DOHH2 (cell line): ENCODE data around the gene HHATL.

ENCODE experiments used
- H3F3A ChIP-seq: fragments of 200-600 bp; sonication (generic), shearing (Covaris generic); 2 replicates; pipeline ENCODE4 v1.6.0; 2016; ENCODE audit warnings: antibody characterized with exemption, mild to moderate bottlenecking; ENCODE audit not compliant: control insufficient read depth, insufficient read depth
- H3K27ac ChIP-seq: fragments of 200-600 bp; sonication (generic); 2 replicates; pipeline ENCODE4 v1.5.1; 2014; ENCODE audit warnings: low read depth, mild to moderate bottlenecking, low read length, moderate library complexity
- H3K27me3 ChIP-seq: fragments of 200-600 bp; sonication (generic); 2 replicates; pipeline ENCODE4 v1.6.1; 2014; ENCODE audit warnings: mild to moderate bottlenecking, low read length, mixed read lengths; ENCODE audit not compliant: control insufficient read depth
- H3K36me3 ChIP-seq: fragments of 200-600 bp; sonication (generic); 2 replicates; pipeline ENCODE4 v1.6.1; 2014; ENCODE audit warnings: mild to moderate bottlenecking, low read length, moderate library complexity, mixed read lengths; ENCODE audit not compliant: control insufficient read depth
- H3K4me1 ChIP-seq: fragments of 200-600 bp; sonication (generic); 2 replicates; pipeline ENCODE4 v1.6.1; 2014; ENCODE audit warnings: mild to moderate bottlenecking, low read length, mixed read lengths; ENCODE audit not compliant: control insufficient read depth
- H3K4me2 ChIP-seq: fragments of 200-600 bp; sonication (generic); 2 replicates; pipeline ENCODE4 v1.6.0; 2014; ENCODE audit warnings: mild to moderate bottlenecking, low read length, moderate library complexity
- H3K4me3 ChIP-seq: fragments of 200-600 bp; sonication (generic); 2 replicates; pipeline ENCODE4 v1.5.1; 2014; ENCODE audit warnings: mild to moderate bottlenecking, low read length, mixed read lengths
- H3K79me2 ChIP-seq: fragments of 200-600 bp; sonication (generic); 2 replicates; pipeline ENCODE4 v1.6.1; 2014; ENCODE audit warnings: mild to moderate bottlenecking, low read length, mixed read lengths; ENCODE audit not compliant: control insufficient read depth
- H3K9me2 ChIP-seq: fragments of 200-600 bp; sonication (generic); replicated peaks from 2 replicates; pipeline ENCODE4 v1.6.1; 2014; ENCODE audit warnings: mild to moderate bottlenecking, low read length, mixed read lengths; ENCODE audit not compliant: control insufficient read depth
- H3K9me3 ChIP-seq: fragments of 200-600 bp; sonication (generic); 2 replicates; pipeline ENCODE4 v1.6.1; 2014; ENCODE audit warnings: antibody characterized with exemption, low read length, mixed read lengths; ENCODE audit not compliant: control insufficient read depth, insufficient read depth
- H4K20me1 ChIP-seq: fragments of 200-600 bp; sonication (generic); 2 replicates; pipeline ENCODE4 v1.6.0; 2014; ENCODE audit warnings: low read depth, mild to moderate bottlenecking, antibody characterized with exemption, low read length, moderate library complexity; ENCODE audit not compliant: control insufficient read depth, insufficient read depth
- EZH2phosphoT487 ChIP-seq: fragments of 200-600 bp; sonication (generic); IDR thresholded peaks from 2 replicates; pipeline ENCODE4 v1.6.1; 2017; ENCODE audit warnings: borderline replicate concordance, mild to moderate bottlenecking, antibody characterized with exemption, low read length, moderate library complexity, mixed read lengths
- TF ChIP-seq, protein P1 (sequence below): fragments of 200-600 bp; sonication (generic); IDR thresholded peaks from one replicate; pipeline ENCODE4 v1.5.1; 2014; ENCODE audit warnings: antibody characterized with exemption, mild to moderate bottlenecking, low read depth, low read length; ENCODE audit not compliant: poor library complexity, severe bottlenecking

HHATL gene

DNA sequence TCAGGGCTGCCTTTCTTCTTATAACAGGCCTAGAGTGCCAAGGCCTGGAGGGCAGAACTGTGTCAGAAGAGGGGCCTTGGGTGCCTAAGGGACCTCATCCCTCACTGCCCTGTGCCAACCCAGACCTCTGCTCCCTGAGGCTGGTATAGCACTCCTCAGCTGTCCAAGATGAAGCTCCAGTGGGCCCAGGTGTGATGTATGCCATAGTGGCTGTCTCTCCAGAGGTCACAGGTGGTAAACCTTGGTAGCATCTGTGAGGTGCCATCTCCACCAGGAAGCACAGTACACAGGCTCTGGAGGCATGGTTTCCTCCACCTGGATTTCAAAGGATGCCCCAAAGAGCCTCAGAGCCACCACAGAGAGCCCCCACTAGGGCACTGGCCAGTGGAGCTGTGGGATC, 29.5 kb downstream of the HHATL start:
- TF ChIP-seq EZH2phosphoT487 = no peak
- TF ChIP-seq, protein P1, sequence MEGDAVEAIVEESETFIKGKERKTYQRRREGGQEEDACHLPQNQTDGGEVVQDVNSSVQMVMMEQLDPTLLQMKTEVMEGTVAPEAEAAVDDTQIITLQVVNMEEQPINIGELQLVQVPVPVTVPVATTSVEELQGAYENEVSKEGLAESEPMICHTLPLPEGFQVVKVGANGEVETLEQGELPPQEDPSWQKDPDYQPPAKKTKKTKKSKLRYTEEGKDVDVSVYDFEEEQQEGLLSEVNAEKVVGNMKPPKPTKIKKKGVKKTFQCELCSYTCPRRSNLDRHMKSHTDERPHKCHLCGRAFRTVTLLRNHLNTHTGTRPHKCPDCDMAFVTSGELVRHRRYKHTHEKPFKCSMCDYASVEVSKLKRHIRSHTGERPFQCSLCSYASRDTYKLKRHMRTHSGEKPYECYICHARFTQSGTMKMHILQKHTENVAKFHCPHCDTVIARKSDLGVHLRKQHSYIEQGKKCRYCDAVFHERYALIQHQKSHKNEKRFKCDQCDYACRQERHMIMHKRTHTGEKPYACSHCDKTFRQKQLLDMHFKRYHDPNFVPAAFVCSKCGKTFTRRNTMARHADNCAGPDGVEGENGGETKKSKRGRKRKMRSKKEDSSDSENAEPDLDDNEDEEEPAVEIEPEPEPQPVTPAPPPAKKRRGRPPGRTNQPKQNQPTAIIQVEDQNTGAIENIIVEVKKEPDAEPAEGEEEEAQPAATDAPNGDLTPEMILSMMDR = no peak

DNA sequence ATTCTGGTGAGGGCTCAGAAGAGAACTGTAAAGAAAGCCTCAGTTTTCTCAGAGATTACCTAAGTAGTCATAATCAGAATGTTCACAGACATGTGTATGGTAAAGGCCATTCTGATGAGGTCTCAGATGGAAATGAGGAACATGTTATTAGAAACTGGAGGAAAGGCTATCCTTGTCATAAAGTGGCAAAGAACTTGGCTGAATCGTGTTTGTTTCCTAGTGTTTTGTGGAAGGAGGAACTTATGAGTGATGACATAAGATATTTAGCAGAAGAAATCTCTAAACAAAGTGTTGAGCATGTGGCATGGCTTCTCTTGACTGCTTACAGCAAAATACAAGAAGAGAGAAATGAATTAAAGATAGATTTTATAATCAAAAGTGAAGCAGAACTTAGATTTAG, 30.1 kb downstream of the HHATL start:
- Histone ChIP-seq H3K27ac (no peak overlapping the region), H3K27me3 (no peaks in the 10 kb centered on the region), H3K9me3 (no peaks in the 10 kb centered on the region; the same call in 1 of the 2 replicates), H3K79me2 (no peaks in the 10 kb centered on the region), H3K4me1 (no peaks in the 10 kb centered on the region), H3K36me3 (no peaks in the 10 kb centered on the region), H4K20me1 (no peaks in the 10 kb centered on the region), H3F3A (no peaks in the 10 kb centered on the region), H3K9me2 (no peaks in the 10 kb centered on the region; the same call in 1 of the 2 replicates), H3K4me3 (no peak overlapping the region), H3K4me2 (no peak overlapping the region)
- TF ChIP-seq, protein P1 = no peak
- TF ChIP-seq EZH2phosphoT487 = no peak

More for the DNA sequence above, 29.5 kb downstream of the HHATL start:
- H3K4me3 ChIP-seq = no peak overlapping the region
- no peaks in the 10 kb centered on the region; the same call in 1 of the 2 replicates for H3K9me2 ChIP-seq
- no peaks in the 10 kb centered on the region for H3F3A ChIP-seq
- H3K4me2 ChIP-seq = no peak overlapping the region
- H3K9me3 ChIP-seq = no peaks in the 10 kb centered on the region; the same call in 1 of the 2 replicates
- no peak overlapping the region for H3K27ac ChIP-seq
- H3K4me1 ChIP-seq = no peaks in the 10 kb centered on the region
- H4K20me1 ChIP-seq = no peaks in the 10 kb centered on the region
- H3K36me3 ChIP-seq = no peaks in the 10 kb centered on the region
- no peaks in the 10 kb centered on the region for H3K27me3 ChIP-seq
- H3K79me2 ChIP-seq = no peaks in the 10 kb centered on the region

DNA sequence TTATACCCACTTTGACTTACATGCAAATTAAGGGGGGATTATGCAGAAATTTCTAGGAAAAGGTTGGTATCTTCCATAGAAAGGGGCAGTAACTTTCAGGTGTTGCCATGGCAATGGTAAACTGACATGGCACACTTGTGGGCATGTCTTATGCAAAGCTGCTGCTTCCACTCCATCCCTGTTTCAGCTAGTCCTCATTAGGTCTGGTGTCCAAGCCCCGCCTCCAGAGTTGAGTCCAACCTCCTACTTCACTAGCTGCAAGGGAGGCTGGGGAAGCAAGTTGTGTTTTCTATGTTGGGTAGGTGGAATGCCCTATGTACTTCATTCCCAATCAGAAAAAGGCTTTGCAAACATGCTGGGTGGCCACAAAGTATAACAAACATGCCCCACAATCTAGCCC, 31.9 kb downstream of the HHATL start:
- Histone ChIP-seq H3F3A (no peaks in the 10 kb centered on the region), H3K4me2 (no peak overlapping the region), H3K27me3 (no peaks in the 10 kb centered on the region), H4K20me1 (no peaks in the 10 kb centered on the region), H3K4me3 (no peak overlapping the region), H3K79me2 (no peaks in the 10 kb centered on the region), H3K4me1 (no peaks in the 10 kb centered on the region), H3K27ac (no peak overlapping the region), H3K36me3 (no peaks in the 10 kb centered on the region), H3K9me2 (no peaks in the 10 kb centered on the region; the same call in 1 of the 2 replicates), H3K9me3 (no peaks in the 10 kb centered on the region; the same call in 1 of the 2 replicates)
- TF ChIP-seq, protein P1 = no peak
- TF ChIP-seq EZH2phosphoT487 = no peak
